ENCODE measurements around the gene STARD3. TPM values are rescaled to one million over a fixed set of nuclear protein-coding genes. Genes with fewer than 3 reads are reported as not detected.

The STARD3 gene
- total and polyA plus RNA-seq, 2 of the 13 experiments (the other 11 are each of a cell fraction or from before 2014, with no cell fraction given), result 34.6 to 100 TPM

DNA sequence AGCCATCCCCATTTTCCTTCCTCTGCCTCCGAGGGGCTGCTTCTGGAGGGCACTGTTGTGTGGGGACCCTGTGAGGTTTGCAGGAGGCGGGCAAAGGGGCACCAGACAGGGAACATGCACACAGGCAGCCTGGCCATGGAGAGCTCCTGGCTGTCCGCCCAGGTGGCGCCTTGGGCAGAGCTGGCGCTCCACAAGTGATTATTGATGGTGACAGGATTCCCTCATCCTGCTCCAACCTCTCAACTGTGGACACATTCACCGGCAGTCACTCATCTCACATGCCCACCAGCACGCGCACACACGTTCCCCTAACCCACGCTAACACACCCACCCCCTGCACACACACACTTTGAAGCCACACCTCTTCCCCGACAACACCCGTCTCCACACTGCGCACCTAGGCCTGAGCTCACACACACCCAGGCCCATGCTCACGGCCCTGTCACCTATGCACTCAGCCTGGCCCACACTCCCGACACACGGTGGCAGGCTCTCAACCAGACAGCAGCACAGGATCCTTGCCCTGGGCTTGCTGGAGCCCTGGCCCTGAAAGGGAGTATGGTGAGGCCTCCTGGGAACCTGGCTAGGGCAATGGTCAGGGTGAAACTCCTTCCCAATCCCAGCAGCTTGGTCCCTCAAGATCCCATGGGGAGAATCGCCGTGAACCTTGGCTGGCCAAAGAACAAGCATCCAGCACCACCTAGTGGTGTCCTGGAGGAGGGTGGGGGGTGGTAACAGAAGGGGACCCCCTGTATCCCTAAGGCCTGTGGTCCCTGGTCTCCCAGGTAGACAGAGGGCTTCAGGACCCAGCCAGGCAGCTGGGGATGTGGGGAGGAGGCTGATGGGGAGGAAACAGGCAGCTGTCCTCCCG is 34.9 kb downstream of the STARD3 start (continued):
- TF ChIP-seq, protein P1, sequence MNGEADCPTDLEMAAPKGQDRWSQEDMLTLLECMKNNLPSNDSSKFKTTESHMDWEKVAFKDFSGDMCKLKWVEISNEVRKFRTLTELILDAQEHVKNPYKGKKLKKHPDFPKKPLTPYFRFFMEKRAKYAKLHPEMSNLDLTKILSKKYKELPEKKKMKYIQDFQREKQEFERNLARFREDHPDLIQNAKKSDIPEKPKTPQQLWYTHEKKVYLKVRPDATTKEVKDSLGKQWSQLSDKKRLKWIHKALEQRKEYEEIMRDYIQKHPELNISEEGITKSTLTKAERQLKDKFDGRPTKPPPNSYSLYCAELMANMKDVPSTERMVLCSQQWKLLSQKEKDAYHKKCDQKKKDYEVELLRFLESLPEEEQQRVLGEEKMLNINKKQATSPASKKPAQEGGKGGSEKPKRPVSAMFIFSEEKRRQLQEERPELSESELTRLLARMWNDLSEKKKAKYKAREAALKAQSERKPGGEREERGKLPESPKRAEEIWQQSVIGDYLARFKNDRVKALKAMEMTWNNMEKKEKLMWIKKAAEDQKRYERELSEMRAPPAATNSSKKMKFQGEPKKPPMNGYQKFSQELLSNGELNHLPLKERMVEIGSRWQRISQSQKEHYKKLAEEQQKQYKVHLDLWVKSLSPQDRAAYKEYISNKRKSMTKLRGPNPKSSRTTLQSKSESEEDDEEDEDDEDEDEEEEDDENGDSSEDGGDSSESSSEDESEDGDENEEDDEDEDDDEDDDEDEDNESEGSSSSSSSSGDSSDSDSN (CRISPR knock-in tag; IDR thresholded peaks at IDR 0.05), result peak; percentile 69
- TF ChIP-seq, protein P2, sequence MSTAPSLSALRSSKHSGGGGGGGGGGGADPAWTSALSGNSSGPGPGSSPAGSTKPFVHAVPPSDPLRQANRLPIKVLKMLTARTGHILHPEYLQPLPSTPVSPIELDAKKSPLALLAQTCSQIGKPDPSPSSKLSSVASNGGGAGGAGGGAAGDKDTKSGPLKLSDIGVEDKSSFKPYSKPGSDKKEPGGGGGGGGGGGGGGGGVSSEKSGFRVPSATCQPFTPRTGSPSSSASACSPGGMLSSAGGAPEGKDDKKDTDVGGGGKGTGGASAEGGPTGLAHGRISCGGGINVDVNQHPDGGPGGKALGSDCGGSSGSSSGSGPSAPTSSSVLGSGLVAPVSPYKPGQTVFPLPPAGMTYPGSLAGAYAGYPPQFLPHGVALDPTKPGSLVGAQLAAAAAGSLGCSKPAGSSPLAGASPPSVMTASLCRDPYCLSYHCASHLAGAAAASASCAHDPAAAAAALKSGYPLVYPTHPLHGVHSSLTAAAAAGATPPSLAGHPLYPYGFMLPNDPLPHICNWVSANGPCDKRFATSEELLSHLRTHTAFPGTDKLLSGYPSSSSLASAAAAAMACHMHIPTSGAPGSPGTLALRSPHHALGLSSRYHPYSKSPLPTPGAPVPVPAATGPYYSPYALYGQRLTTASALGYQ (CRISPR knock-in tag; IDR thresholded peaks at IDR 0.05), result no peak
- TF ChIP-seq, protein P3, sequence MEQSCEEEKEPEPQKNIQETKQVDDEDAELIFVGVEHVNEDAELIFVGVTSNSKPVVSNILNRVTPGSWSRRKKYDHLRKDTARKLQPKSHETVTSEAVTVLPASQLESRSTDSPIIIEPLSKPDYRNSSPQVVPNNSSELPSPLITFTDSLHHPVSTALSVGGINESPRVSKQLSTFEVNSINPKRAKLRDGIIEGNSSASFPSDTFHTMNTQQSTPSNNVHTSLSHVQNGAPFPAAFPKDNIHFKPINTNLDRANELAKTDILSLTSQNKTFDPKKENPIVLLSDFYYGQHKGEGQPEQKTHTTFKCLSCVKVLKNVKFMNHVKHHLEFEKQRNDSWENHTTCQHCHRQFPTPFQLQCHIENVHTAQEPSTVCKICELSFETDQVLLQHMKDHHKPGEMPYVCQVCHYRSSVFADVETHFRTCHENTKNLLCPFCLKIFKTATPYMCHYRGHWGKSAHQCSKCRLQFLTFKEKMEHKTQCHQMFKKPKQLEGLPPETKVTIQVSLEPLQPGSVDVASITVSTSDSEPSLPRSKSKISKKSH (CRISPR knock-in tag; IDR thresholded peaks at IDR 0.05; ENCODE audit: borderline replicate concordance), result peak; percentile 91
- TF ChIP-seq ZFP36L2 (CRISPR knock-in tag; IDR thresholded peaks at IDR 0.05) (no peak), SRF (IDR thresholded peaks at IDR 0.05; ENCODE audit: low read depth, low read length) (no peak), ZNF331 (CRISPR knock-in tag; IDR thresholded peaks at IDR 0.05) (peak; percentile 45; the same call in 1 of the 2 replicates), GATA4 (IDR thresholded peaks at IDR 0.05; ENCODE audit: borderline replicate concordance, low read depth) (no peak), ZNF501 (CRISPR knock-in tag; IDR thresholded peaks at IDR 0.05) (peak; percentile 74; the same call in 1 of the 2 replicates), ZNF850 (CRISPR knock-in tag; conservative IDR thresholded peaks at IDR 0.05) (no peak), MEIS1 (CRISPR knock-in tag; IDR thresholded peaks at IDR 0.05; ENCODE audit: borderline replicate concordance) (peak; percentile 78; the same call in 1 of the 2 replicates), JUNB (CRISPR knock-in tag; IDR thresholded peaks at IDR 0.05; ENCODE audit: borderline replicate concordance) (no peak), YEATS4 (CRISPR knock-in tag; IDR thresholded peaks at IDR 0.05; ENCODE audit: borderline replicate concordance) (peak; percentile 46; the same call in 1 of the 2 replicates), STAG1 (CRISPR knock-in tag; IDR thresholded peaks at IDR 0.05) (peak; percentile 82), ZNF496 (CRISPR knock-in tag; IDR thresholded peaks at IDR 0.05; ENCODE audit: insufficient replicate concordance) (no peak), TSC22D2 (CRISPR knock-in tag; IDR thresholded peaks at IDR 0.05; ENCODE audit: borderline replicate concordance) (no peak), ZZZ3 (CRISPR knock-in tag; IDR thresholded peaks at IDR 0.05; ENCODE audit: borderline replicate concordance) (0 out of 2 replicates have a peak, but pooled peaks have one; percentile 77)
- TF ChIP-seq, protein P4, sequence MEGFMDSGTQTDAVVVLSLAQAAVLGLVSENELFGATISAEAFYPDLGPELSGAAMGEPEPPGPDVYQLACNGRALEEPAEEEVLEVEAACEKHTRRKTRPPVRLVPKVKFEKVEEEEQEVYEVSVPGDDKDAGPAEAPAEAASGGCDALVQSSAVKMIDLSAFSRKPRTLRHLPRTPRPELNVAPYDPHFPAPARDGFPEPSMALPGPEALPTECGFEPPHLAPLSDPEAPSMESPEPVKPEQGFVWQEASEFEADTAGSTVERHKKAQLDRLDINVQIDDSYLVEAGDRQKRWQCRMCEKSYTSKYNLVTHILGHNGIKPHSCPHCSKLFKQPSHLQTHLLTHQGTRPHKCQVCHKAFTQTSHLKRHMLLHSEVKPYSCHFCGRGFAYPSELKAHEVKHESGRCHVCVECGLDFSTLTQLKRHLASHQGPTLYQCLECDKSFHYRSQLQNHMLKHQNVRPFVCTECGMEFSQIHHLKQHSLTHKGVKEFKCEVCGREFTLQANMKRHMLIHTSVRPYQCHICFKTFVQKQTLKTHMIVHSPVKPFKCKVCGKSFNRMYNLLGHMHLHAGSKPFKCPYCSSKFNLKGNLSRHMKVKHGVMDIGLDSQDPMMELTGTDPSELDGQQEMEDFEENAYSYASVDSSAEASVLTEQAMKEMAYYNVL (CRISPR knock-in tag; IDR thresholded peaks at IDR 0.05; ENCODE audit: borderline replicate concordance), result 0 out of 2 replicates have a peak, but pooled peaks have one; percentile 6
- TF ChIP-seq, protein P5, sequence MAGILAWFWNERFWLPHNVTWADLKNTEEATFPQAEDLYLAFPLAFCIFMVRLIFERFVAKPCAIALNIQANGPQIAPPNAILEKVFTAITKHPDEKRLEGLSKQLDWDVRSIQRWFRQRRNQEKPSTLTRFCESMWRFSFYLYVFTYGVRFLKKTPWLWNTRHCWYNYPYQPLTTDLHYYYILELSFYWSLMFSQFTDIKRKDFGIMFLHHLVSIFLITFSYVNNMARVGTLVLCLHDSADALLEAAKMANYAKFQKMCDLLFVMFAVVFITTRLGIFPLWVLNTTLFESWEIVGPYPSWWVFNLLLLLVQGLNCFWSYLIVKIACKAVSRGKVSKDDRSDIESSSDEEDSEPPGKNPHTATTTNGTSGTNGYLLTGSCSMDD (CRISPR knock-in tag; IDR thresholded peaks at IDR 0.05), result no peak

Measured in HepG2 (cell line).